Measurements from ENCODE around the gene FSTL5. TPM values are rescaled to one million over a fixed set of nuclear protein-coding genes. Genes with fewer than 3 reads are reported as not detected.

Gene FSTL5
- total and polyA plus RNA-seq, 10 of the 15 experiments (the other 5 are each of a cell fraction or from before 2014, with no cell fraction given) = 0.04 to 2.4 (median 0.08) TPM; not detected in 4

GRCh38 chr4:161704040-161704439 lies 459.8 kb downstream of the FSTL5 start:
- BruUV-seq (replicated peaks) = no TSS peak
- H3K79me2 ChIP-seq (ENCODE audit: control insufficient read depth, insufficient read depth, low read length) = no peaks in the 10 kb centered on the region
- ATAC-seq (no peak), DNase-seq (ENCODE audit: low read depth, low spot score) (no peak), FAIRE-seq (no peak)
- SMC1A ChIA-PET (ENCODE audit: uncharacterized antibody, unreplicated experiment) = interaction anchor here (1.0 to 3.5 kb wide), 3 partner anchors 9 to 248 kb away, joined by 3 to 16 read pairs (median 4); no protein-coding TSS in a partner anchor
- TF ChIP-seq SPI1 (IDR thresholded peaks at IDR 0.05; ENCODE audit: borderline replicate concordance, insufficient read depth, low read depth, low read length) (no peak), SIN3A (IDR thresholded peaks at IDR 0.05; ENCODE audit: low read depth, low read length) (no peak), PBX3 (IDR thresholded peaks at IDR 0.05; ENCODE audit: insufficient replicate concordance, low read depth, low read length) (no peak), IKZF2 (IDR thresholded peaks at IDR 0.05) (no peak), MEF2A (IDR thresholded peaks at IDR 0.05; ENCODE audit: insufficient read depth, low read depth, low read length) (no peak), PAX8 (IDR thresholded peaks at IDR 0.05) (no peak), CHD4 (IDR thresholded peaks at IDR 0.05) (no peak), MEF2B (IDR thresholded peaks at IDR 0.05; ENCODE audit: partially characterized antibody, poor library complexity, severe bottlenecking) (no peak), HCFC1 (IDR thresholded peaks at IDR 0.05; ENCODE audit: low read length) (no peak), FOS (IDR thresholded peaks at IDR 0.05; ENCODE audit: borderline replicate concordance, extremely low read depth, insufficient read length) (no peak), PML (IDR thresholded peaks at IDR 0.05; ENCODE audit: low read length) (no peak), CTCF (IDR thresholded peaks at IDR 0.05 in 2 of 3, conservative IDR thresholded peaks at IDR 0.05 in 1 of 3; ENCODE audit: control insufficient read depth in 2 of 3, extremely low read depth in 1 of 3, insufficient read depth in 1 of 3, low read depth in 3 of 3, low read length in 3 of 3) (no peak)
- intact Hi-C loops (cut with micrococcal nuclease; ENCODE audit: unreplicated experiment) = no loop called here
- H2AFZ ChIP-seq (ENCODE audit: control insufficient read depth, low read depth, low read length) = no peak overlapping the region
- no peaks in the 10 kb centered on the region for H3K36me3 ChIP-seq (ENCODE audit: control insufficient read depth in 2 of 2, insufficient read depth in 2 of 2, low read length in 1 of 2)
- H3K4me2 ChIP-seq (ENCODE audit: control insufficient read depth, insufficient read depth) = no peak overlapping the region
- no peak overlapping the region for H3K9ac ChIP-seq (ENCODE audit: control insufficient read depth, insufficient read depth, low read length)
- H3K9me3 ChIP-seq (replicated peaks; ENCODE audit: control insufficient read depth, insufficient read depth, low read length) = no peaks in the 10 kb centered on the region
- CTCF ChIA-PET = interaction anchor here (1.9 to 2.1 kb wide), 2 partner anchors 9 to 135 kb away, joined by 5 to 7 read pairs; no protein-coding TSS in a partner anchor
- H3K27ac ChIP-seq (ENCODE audit: control insufficient read depth, insufficient read depth) = no peak overlapping the region
- in situ Hi-C loops (cut with MboI) = no loop called here
- RAD21 ChIA-PET (ENCODE audit: unreplicated experiment) = no interaction called here
- WGBS (ENCODE audit: insufficient coverage, insufficient replicate concordance, low lambda C conversion rate, missing lambda C conversion rate) = 11% methylated on average over 4 of the region's 4 CpGs
- H3K4me3 ChIP-seq = no peak overlapping the region
- no peaks in the 10 kb centered on the region for H3K4me1 ChIP-seq (ENCODE audit: control insufficient read depth, insufficient read depth, low read length)
- no peaks in the 10 kb centered on the region for H3K27me3 ChIP-seq (replicated peaks in 1 of 2; ENCODE audit: control insufficient read depth in 2 of 2, insufficient read depth in 2 of 2, low read length in 1 of 2)
- H4K20me1 ChIP-seq (ENCODE audit: control insufficient read depth, insufficient read depth) = no peaks in the 10 kb centered on the region
- POLR2A ChIA-PET = no interaction called here

All from GM12878 (cell line).